SK-N-MC (cell line): ENCODE data around the gene PSMG2.

Source experiments
- EZH2 ChIP-seq: fragments of 200-600 bp; sonication (generic); IDR thresholded peaks from one replicate; pipeline ENCODE4 v1.6.1; 2017; ENCODE audit warnings: antibody characterized with exemption
- FOXP2 ChIP-seq: optimal IDR thresholded peaks from 2 replicates; pipeline ENCODE3; 2011; ENCODE audit warnings: mild to moderate bottlenecking, moderate library complexity; ENCODE audit not compliant: insufficient read depth; ENCODE audit errors: extremely low read length, control extremely low read depth
- POLR2AphosphoS5 ChIP-seq: IDR thresholded peaks from 2 replicates; pipeline ENCODE4 v1.6.1; 2012; ENCODE audit warnings: mild to moderate bottlenecking, low read depth, low read length, borderline replicate concordance

GRCh38 chr18:12702221-12703095 is at the start of gene PSMG2, which contains the start of gene CEP76:
- no peak for TF ChIP-seq EZH2
- TF ChIP-seq POLR2AphosphoS5, result peak; percentile 74
- peak; percentile 60 for TF ChIP-seq FOXP2
